HG03457 (cell line): ENCODE data around the gene CDC14B.
"Not testable (repeated sequence)": the region's sequence is repeated elsewhere in the genome, so short reads cannot be mapped to it uniquely, and the experiment has no call there.

ENCODE experiments used
- ATAC-seq: cut with Tn5 transposase; IDR thresholded peaks from one replicate; pipeline ENCODE4 v1.9.1; 2021; ENCODE audit warnings: moderate number of reproducible peaks; ENCODE audit not compliant: unreplicated experiment

CDC14B gene

GRCh38 chr9:96587338-96588315 lies 32.0 kb downstream of the CDC14B start:
- no peak for ATAC-seq

GRCh38 chr9:96585426-96585825 lies 34.2 kb downstream of the CDC14B start:
- no peak for ATAC-seq

- ATAC-seq: not testable (repeated sequence)
Measured at GRCh38 chr9:96582199-96582598, 37.4 kb downstream of the CDC14B start.

DNA sequence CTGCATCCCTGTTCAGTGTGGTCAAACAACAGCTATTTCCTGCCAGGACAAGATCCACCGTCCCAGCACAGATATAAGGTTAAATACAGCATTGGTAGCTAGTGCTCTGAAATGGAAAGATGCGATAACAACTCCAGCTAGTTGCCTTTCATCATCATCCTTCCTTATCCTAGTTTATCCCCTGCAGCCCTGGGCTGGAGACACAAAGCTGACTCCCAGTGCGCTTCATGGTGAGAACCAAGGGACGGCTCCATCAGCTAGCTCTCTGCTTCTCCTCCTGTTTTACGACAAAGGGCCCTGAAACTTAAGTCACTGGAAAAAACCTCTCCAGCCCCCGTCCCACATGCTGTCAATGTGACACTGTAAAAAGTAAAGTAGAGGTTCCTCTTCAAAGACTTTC lies 37.9 kb downstream of the CDC14B start:
- no peak for ATAC-seq

DNA sequence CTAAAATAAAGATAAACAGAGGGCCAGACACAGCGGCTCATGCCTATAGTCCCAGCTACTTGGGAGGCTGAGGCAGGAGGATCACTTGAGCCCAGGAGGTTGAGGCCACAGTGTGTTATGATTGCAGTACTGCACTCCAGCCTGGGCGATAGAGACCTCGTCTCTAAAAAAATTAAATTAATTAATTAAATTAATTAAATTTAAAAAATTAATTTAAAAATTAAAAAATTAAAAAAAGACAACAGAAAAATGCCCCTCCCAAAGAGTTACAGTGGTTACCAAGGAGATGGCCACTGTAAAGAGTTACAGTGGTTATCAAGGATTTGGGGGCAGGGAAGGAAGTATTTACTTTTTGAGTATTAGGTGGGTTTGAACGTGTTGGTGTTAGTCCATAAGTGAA lies 38.3 kb downstream of the CDC14B start:
- no peak for ATAC-seq

DNA sequence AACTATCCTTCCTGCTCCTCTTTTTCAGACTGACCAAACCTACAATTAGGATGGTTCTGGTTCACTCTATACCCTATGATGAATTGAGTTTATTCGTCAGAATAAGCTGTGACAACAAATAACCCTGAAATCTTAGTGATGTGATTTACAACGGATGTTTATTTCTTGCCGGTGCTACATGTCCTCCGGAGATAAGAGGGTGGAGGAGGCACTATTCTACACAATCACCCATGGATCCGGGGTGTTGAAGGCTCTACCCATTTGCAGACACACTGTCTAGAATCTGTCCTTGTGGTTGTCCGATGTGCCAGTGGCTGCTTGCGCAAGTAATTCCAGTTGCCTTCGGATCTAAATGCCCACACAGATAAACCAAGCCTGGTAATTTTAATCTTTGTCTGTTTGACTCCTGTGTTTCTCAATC lies 44.7 kb downstream of the CDC14B start:
- ATAC-seq: no peak

- no peak for ATAC-seq
Measured at GRCh38 chr9:96574455-96574854, 45.2 kb downstream of the CDC14B start.

DNA sequence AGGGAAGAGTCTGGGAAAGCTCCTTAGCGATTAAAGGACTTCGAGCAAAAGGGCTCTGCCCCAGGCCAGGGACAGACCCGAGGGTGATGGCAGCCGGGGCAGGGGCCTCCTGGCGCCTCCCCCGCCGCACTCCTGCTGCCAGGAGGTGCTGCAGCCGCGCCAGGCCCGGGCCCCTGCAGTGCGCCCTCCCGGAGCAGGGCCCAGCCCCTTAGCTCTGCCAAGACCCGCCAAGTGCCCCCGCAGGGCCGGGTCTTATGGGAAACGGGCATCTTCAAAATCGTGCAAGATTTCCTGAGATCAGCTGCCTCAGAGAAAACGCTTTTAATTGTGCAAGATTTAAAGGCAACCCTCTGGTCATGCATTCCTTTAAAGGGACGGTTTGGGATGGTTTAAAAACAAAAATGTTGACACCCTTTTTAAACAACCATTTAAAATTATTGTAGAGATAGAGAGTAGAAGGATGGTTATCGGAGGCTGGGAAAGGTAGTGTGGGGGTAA lies 52.4 kb downstream of the CDC14B start:
- peak; percentile 38 for ATAC-seq

GRCh38 chr9:96566498-96567202 lies 53.0 kb downstream of the CDC14B start:
- peak; percentile 77 for ATAC-seq

- ATAC-seq: no peak
Measured at GRCh38 chr9:96565671-96566497, 53.8 kb downstream of the CDC14B start.

DNA sequence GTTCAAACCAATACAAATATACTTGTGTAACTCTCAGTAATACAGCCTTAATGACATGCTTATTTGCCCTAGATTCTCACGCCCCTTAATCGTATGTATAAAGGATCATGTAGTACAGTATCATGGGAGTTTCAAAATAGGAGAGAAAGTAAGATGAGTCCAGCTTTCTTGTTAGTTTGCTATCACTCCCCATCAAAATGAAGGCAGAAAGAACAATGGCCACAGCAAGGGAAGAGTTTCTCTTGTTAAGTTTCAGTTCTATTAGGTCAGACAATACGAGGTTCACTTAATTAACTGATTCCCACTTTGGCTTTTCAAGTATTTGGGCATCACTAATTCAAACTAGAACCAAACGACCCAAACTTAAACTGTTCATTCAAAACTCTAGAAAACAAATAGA lies 55.4 kb downstream of the CDC14B start:
- no peak for ATAC-seq

GRCh38 chr9:96559339-96559943 lies 60.2 kb downstream of the CDC14B start:
- no peak for ATAC-seq

GRCh38 chr9:96557921-96558320 lies 61.7 kb downstream of the CDC14B start:
- ATAC-seq: no peak

DNA sequence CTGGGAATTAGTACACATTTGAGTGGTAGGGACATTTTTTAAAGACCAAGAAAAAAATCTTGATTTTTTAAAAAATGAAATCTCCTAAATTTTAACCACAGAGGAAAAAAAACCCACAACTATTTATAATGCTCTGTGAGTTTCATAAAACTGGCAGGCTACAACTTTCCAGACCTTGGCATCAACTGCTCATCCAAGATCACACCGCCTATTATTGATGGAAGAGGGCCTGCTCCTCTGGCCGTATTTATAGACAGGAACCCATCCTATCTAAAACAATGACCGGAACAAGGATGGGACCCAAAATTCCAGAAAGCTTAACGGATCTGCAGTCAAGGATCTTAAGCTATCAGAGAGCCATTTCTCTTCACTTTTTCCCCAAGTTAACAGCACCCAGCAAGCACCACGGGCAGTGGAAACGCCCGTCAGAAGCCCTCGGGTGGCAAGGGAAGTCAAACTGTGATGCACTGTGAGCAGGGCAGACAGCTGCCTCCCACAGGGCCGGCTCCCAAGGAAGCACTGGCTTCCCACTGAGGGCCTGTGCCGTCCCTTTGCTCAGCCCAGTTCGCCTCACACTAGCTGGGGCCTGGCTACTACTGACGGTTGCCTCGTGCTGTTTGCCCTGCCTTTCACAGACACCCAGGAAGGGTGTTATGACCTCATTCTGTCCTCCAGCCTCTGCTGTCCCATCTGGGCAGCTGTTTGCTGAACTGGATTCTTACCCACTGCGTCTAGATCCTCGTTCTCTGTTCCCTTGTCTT lies 62.8 kb downstream of the CDC14B start:
- no peak for ATAC-seq

GRCh38 chr9:96555567-96556386 lies 63.9 kb downstream of the CDC14B start:
- ATAC-seq: no peak

DNA sequence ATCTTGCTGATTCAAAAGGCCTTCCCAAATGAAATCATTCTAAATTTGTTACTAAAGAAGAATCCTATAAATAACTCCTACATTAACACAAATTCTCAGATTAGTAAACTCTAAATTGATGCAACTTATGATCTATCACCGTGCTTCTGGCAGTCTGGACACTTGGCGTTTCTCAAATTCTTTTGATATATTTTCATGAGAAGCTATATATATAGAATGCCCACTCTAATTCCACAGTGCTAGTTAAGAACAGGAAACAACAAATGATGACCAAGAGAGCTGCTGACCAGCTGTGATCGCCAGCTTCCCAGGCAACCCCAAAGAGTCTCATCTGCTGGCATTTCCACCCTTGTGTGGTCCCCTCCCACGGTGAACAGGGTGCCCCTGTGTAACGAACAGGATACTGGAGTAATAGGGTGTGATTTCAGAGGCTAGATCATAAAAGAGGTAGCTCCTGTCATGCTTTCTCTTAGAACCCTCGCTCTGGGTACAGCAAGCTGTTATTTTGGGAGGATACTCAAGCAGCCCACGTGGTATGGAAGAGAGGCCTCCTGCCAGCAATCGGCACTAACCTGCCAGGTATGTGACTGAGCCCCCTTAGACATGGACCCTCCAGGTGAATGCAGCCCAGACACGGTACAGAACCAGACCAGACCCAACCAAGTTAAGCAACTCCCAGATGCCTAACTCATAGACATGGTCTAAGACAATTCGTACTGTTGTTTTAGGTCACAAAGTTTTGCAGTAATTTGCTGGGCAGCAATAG lies 64.7 kb downstream of the CDC14B start:
- ATAC-seq: no peak

- no peak for ATAC-seq
Measured at GRCh38 chr9:96554326-96554725, 65.3 kb downstream of the CDC14B start.

GRCh38 chr9:96553070-96553469 lies 66.6 kb downstream of the CDC14B start:
- ATAC-seq: no peak
